Stimulated activated CD4-positive, alpha-beta T cell treated with anti-CD3 and anti-CD28 coated beads, Interleukin-4, amount 100 ng/mL, for 1 hour (primary cell): ENCODE data around the gene PDE6H.
A peak's percentile ranks its signal among the peaks of the same experiment; 100 is the strongest.

ENCODE experiments used
- DNase-seq: peaks from one replicate; pipeline ENCODE4 v3.0.0-alpha.2; 2020

Gene PDE6H

GRCh38 chr12:14972816-14973215, at the start of gene PDE6H:
TSS of gene PDE6H (plus strand) at chr12:14973042. CDS start at chr12:14978013, 4,971 bp downstream.
- DNase-seq, result no peak

GRCh38 chr12:14923944-14924343, 48.9 kb upstream of the PDE6H start:
- no peak for DNase-seq

GRCh38 chr12:14924541-14924940, 48.3 kb upstream of the PDE6H start:
- no peak for DNase-seq

- no peak for DNase-seq
Measured at GRCh38 chr12:14927267-14927666, 45.6 kb upstream of the PDE6H start.

GRCh38 chr12:14928931-14929330, 43.9 kb upstream of the PDE6H start:
- DNase-seq, result no peak

GRCh38 chr12:14930299-14930698, 42.5 kb upstream of the PDE6H start:
- DNase-seq, result no peak

GRCh38 chr12:14931359-14931758, 41.5 kb upstream of the PDE6H start:
- no peak for DNase-seq

GRCh38 chr12:14931791-14932560, 40.9 kb upstream of the PDE6H start:
- no peak for DNase-seq

- DNase-seq, result no peak
Measured at GRCh38 chr12:14934511-14934910, 38.3 kb upstream of the PDE6H start.

GRCh38 chr12:14935031-14935430, 37.8 kb upstream of the PDE6H start:
- no peak for DNase-seq

GRCh38 chr12:14936224-14936861, 36.5 kb upstream of the PDE6H start:
- DNase-seq, result no peak

- DNase-seq, result no peak
Measured at GRCh38 chr12:14937014-14937413, 35.8 kb upstream of the PDE6H start.

GRCh38 chr12:14937689-14938088, 35.2 kb upstream of the PDE6H start:
- DNase-seq, result peak; percentile 26

GRCh38 chr12:14938301-14938700, 34.5 kb upstream of the PDE6H start, which contains the start of gene ERP27:
TSS of gene ERP27 (minus strand) at chr12:14938537. CDS start at chr12:14938508, 29 bp downstream.
- DNase-seq, result no peak

GRCh38 chr12:14941369-14941768, 31.5 kb upstream of the PDE6H start:
- no peak for DNase-seq

- no peak for DNase-seq
Measured at GRCh38 chr12:14942196-14942931, 30.5 kb upstream of the PDE6H start.

GRCh38 chr12:14946162-14946561, 26.7 kb upstream of the PDE6H start:
- DNase-seq, result no peak

- DNase-seq, result no peak
Measured at GRCh38 chr12:14946861-14947260, 26.0 kb upstream of the PDE6H start.

- no peak for DNase-seq
Measured at GRCh38 chr12:14948672-14949071, 24.2 kb upstream of the PDE6H start.

GRCh38 chr12:14949631-14950030, 23.2 kb upstream of the PDE6H start:
- no peak for DNase-seq

GRCh38 chr12:14950421-14950820, 22.4 kb upstream of the PDE6H start:
- no peak for DNase-seq

- DNase-seq, result no peak
Measured at GRCh38 chr12:14950982-14951746, 21.7 kb upstream of the PDE6H start.

GRCh38 chr12:14951851-14952250, 21.0 kb upstream of the PDE6H start:
- DNase-seq, result no peak
